ENCODE measurements around the gene ATE1.
A peak's percentile ranks its signal among the peaks of the same experiment; 100 is the strongest.

ATE1 gene

DNA sequence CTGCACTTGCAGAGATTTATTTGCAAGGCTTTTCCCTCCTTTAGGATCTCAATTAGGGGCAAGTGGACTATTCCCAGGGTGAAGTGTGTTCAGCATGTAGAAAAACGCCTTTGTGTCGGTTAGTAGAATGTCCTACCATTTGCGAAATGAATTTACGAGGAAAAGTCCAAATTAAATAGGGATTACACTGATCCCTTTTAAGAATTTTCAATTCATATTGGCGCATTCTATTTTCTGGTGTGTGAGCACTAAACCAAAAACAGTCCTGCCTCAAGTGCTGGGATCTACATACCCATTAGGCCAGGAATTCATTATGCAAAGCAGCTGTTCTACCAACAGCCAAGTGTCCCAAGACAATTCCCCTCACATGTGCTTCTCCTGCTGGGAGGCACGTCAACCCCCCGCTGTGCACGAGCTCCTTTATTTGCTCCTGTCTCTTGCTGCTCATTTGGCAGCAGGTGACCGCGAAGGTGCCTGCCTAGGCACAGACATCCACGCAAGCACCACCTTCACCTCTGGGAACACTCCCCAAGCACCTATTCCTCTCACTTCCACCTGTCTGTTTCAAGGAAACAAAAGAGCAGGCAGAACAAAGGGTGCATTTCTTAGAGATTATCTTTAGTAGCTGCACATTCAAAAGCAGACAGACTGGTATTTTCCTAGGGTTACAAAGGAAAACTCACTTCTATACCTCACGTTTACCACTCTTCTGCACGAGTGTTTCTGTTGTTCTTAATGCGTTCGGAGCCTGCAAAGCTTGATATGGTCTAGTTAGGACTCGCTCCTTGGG lies 195.0 kb downstream of the ATE1 start:
- Histone ChIP-seq H3K27me3 (peaks cover 28 to 53% (median 32%) of the 10 kb centered on the region in 11 experiments), H3K4me2 (no peak overlapping the region), H3K4me1 (peaks cover 0 to 19% (median 8%) of the 10 kb centered on the region in 10 experiments; a peak in 11 of 20 replicates), H3K36me3 (no peaks in the 10 kb centered on the region), H3K9ac (no peak overlapping the region), H3K9me3 (replicated peaks in 1 of 11) (no peaks in the 10 kb centered on the region), H3K27ac (no peak overlapping the region), H4K20me1 (peaks cover 0 to 15% (median 0%) of the 10 kb centered on the region in 11 experiments; a peak in 2 of 22 replicates), H3K4me3 (no peak overlapping the region)
- no peak for TF ChIP-seq Cebpa-rat (IDR thresholded peaks at IDR 0.05)

DNA sequence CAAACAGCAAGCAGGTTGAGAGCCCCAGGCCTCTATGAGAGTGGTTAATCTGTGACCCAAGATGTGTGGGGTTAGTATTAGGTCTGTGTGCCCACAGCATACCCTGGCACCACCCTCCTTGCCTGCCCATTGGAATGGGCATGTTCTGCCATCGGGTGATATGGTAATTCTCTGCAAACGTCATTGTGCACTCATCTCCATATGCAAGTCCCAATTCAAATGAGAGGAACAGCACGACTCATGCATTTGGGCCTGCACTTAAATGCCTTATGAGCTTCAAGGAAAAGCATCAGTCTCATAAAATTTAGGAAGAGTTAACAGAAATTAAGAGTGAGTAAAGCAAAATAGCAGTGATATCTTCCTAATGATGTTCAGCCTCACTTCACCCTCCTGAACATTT lies 195.7 kb downstream of the ATE1 start:
- no peak overlapping the region for H3K9ac ChIP-seq
- no peak overlapping the region for H3K4me2 ChIP-seq
- peaks cover 0 to 13% (median 4%) of the 10 kb centered on the region in 10 experiments; a peak in 10 of 20 replicates for H3K4me1 ChIP-seq
- TF ChIP-seq Cebpa-rat (IDR thresholded peaks at IDR 0.05): no peak
- no peak overlapping the region for H3K4me3 ChIP-seq
- H3K36me3 ChIP-seq: no peaks in the 10 kb centered on the region
- peaks cover 0 to 15% (median 0%) of the 10 kb centered on the region in 11 experiments; a peak in 2 of 22 replicates for H4K20me1 ChIP-seq
- no peak overlapping the region for H3K27ac ChIP-seq
- peaks cover 25 to 46% (median 26%) of the 10 kb centered on the region in 11 experiments for H3K27me3 ChIP-seq
- H3K9me3 ChIP-seq (replicated peaks in 1 of 11): no peaks in the 10 kb centered on the region

- TF ChIP-seq Cebpa-rat (IDR thresholded peaks at IDR 0.05): no peak
These were observed 203.5 kb downstream of the ATE1 start for GRCh38 chr10:121724282-121724681.

GRCh38 chr10:121722665-121723064 lies 205.2 kb downstream of the ATE1 start:
- Histone ChIP-seq H4K20me1 (no peaks in the 10 kb centered on the region), H3K36me3 (no peaks in the 10 kb centered on the region), H3K9ac (no peak overlapping the region), H3K4me2 (no peak overlapping the region), H3K27ac (no peak overlapping the region), H3K9me3 (replicated peaks in 1 of 11) (peaks cover 0 to 23% (median 11%) of the 10 kb centered on the region in 11 experiments; a peak in 13 of 22 replicates), H3K4me3 (no peak overlapping the region), H3K4me1 (no peaks in the 10 kb centered on the region), H3K27me3 (no peaks in the 10 kb centered on the region)
- no peak for TF ChIP-seq Cebpa-rat (IDR thresholded peaks at IDR 0.05)

More at GRCh38 chr10:121724282-121724681, 203.5 kb downstream of the ATE1 start:
- no peaks in the 10 kb centered on the region for H3K27me3 ChIP-seq
- H3K4me2 ChIP-seq: no peak overlapping the region
- no peak overlapping the region for H3K27ac ChIP-seq
- H3K4me3 ChIP-seq: no peak overlapping the region
- no peak overlapping the region for H3K9ac ChIP-seq
- H3K4me1 ChIP-seq: no peaks in the 10 kb centered on the region
- H3K9me3 ChIP-seq (replicated peaks in 1 of 11): peaks cover 0 to 23% (median 11%) of the 10 kb centered on the region in 11 experiments; a peak in 13 of 22 replicates
- H3K36me3 ChIP-seq: no peaks in the 10 kb centered on the region
- H4K20me1 ChIP-seq: no peaks in the 10 kb centered on the region

GRCh38 chr10:121721257-121721656 lies 206.6 kb downstream of the ATE1 start:
- TF ChIP-seq Cebpa-rat (IDR thresholded peaks at IDR 0.05): no peak
- H3K36me3 ChIP-seq: no peaks in the 10 kb centered on the region

DNA sequence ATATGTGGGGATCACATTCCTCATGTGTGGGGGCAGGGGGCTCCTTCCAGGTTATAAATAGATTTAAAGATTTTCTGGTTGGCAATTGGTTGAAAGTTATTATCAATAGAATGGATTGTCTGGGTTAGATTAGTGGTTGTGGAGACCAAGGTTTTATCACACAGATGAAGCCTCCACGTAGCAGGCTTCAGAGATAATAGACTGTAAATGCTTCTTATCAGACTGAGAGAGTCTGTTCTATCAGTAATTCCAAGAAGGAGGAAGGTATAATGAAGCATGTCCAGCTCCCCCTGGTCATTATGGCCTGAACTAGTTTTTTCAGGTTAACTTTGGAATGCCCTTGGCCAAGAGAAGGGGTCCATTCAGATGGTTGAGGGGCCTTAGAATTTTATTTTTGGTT lies 211.9 kb downstream of the ATE1 start:
- Histone ChIP-seq H3K9me3 (replicated peaks in 1 of 11) (peaks cover 6 to 28% (median 15%) of the 10 kb centered on the region in 11 experiments; a peak in 18 of 22 replicates), H3K4me1 (no peaks in the 10 kb centered on the region), H3K4me3 (no peak overlapping the region), H3K27ac (no peak overlapping the region), H3K27me3 (no peaks in the 10 kb centered on the region), H3K4me2 (no peak overlapping the region), H3K36me3 (no peaks in the 10 kb centered on the region), H4K20me1 (no peaks in the 10 kb centered on the region), H3K9ac (no peak overlapping the region)
- no peak for TF ChIP-seq Cebpa-rat (IDR thresholded peaks at IDR 0.05)

More at GRCh38 chr10:121721257-121721656, 206.6 kb downstream of the ATE1 start:
- Histone ChIP-seq H3K4me3 (no peak overlapping the region), H3K9me3 (replicated peaks in 1 of 11) (peaks cover 0 to 23% (median 11%) of the 10 kb centered on the region in 11 experiments; a peak in 13 of 22 replicates), H3K4me2 (no peak overlapping the region), H3K4me1 (no peaks in the 10 kb centered on the region), H3K9ac (no peak overlapping the region), H3K27ac (no peak overlapping the region), H3K27me3 (no peaks in the 10 kb centered on the region), H4K20me1 (no peaks in the 10 kb centered on the region)

DNA sequence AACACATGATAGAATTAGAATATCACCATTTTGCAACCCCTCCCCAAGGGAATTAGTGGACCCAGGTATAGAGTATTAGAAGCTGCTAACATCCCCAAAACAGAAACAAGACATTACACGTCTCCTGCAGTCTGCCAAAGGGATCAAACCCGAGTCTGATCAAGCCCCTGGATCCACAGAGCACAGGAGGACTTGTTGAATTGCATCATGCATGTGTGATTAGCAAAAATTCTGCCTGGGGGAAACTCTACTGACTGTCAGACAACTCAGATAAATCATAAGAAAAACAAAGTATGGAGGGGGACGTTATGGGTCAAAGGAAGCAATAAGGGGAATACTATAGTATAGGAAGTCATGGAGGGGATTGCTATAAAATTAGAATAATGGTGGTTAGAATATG lies 212.8 kb downstream of the ATE1 start:
- Histone ChIP-seq H3K36me3 (no peaks in the 10 kb centered on the region), H3K4me2 (no peak overlapping the region), H4K20me1 (no peaks in the 10 kb centered on the region), H3K9me3 (replicated peaks in 1 of 11) (peaks cover 3 to 19% (median 9%) of the 10 kb centered on the region in 11 experiments; a peak in 18 of 22 replicates), H3K9ac (no peak overlapping the region), H3K27ac (no peak overlapping the region), H3K4me3 (no peak overlapping the region), H3K4me1 (peaks cover 0 to 9% (median 0%) of the 10 kb centered on the region in 10 experiments; a peak in 5 of 20 replicates), H3K27me3 (no peaks in the 10 kb centered on the region)
- no peak for TF ChIP-seq Cebpa-rat (IDR thresholded peaks at IDR 0.05)

- Histone ChIP-seq H3K27ac (no peak overlapping the region), H3K9me3 (replicated peaks in 1 of 11) (peaks cover 0 to 13% (median 6%) of the 10 kb centered on the region in 11 experiments; a peak in 12 of 22 replicates), H3K4me1 (peaks cover 0 to 25% (median 0%) of the 10 kb centered on the region in 10 experiments; a peak in 6 of 20 replicates), H3K4me2 (no peak overlapping the region), H3K36me3 (no peaks in the 10 kb centered on the region), H3K4me3 (no peak overlapping the region), H3K9ac (no peak overlapping the region), H3K27me3 (no peaks in the 10 kb centered on the region), H4K20me1 (no peaks in the 10 kb centered on the region)
- no peak for TF ChIP-seq Cebpa-rat (IDR thresholded peaks at IDR 0.05)
These were observed 214.3 kb downstream of the ATE1 start for GRCh38 chr10:121713486-121713885.

- no peak overlapping the region for H3K9ac ChIP-seq
- H3K9me3 ChIP-seq (replicated peaks in 1 of 11): peaks cover 0 to 13% (median 6%) of the 10 kb centered on the region in 11 experiments; a peak in 12 of 22 replicates
- H3K27ac ChIP-seq: no peak overlapping the region
- no peaks in the 10 kb centered on the region for H3K27me3 ChIP-seq
- peaks cover 0 to 26% (median 0%) of the 10 kb centered on the region in 10 experiments; a peak in 6 of 20 replicates for H3K4me1 ChIP-seq
- TF ChIP-seq Cebpa-rat (IDR thresholded peaks at IDR 0.05): no peak
- peak overlapping the region in 1 of 11 experiments; percentile 59; a peak in 2 of 22 replicates for H3K4me2 ChIP-seq
- H3K4me3 ChIP-seq: no peak overlapping the region
- H3K36me3 ChIP-seq: no peaks in the 10 kb centered on the region
- H4K20me1 ChIP-seq: no peaks in the 10 kb centered on the region
These were observed 216.9 kb downstream of the ATE1 start for GRCh38 chr10:121710971-121711370.
